GM23338 (cell line): ENCODE data around the gene CDC42EP5. TPM values are rescaled to one million over a fixed set of nuclear protein-coding genes. Genes with fewer than 3 reads are reported as not detected.
A peak's percentile ranks its signal among the peaks of the same experiment; 100 is the strongest.

Experiments used
- ATAC-seq: fragments of 200-7000 bp; cut with Tn5 transposase; 3 replicates; pipeline ENCODE4 v1.9.1; 2020
- DNase-seq: peaks from one replicate; pipeline ENCODE4 v3.0.0-alpha.2; 2015; ENCODE audit warnings: low spot score
- H2AFZ ChIP-seq: fragments of 200-600 bp; sonication (generic); 2 replicates; pipeline ENCODE4 v1.8.0; 2016; ENCODE audit warnings: antibody characterized with exemption, mild to moderate bottlenecking, moderate library complexity
- H3F3A ChIP-seq: fragments of 200-600 bp; sonication (generic); replicated peaks from 2 replicates; pipeline ENCODE4 v1.8.0; 2017; ENCODE audit warnings: antibody characterized with exemption, mixed run types, low read depth
- H3K27ac ChIP-seq: fragments of 200-600 bp; sonication (generic); 2 replicates; pipeline ENCODE4 v1.6.1; 2016; ENCODE audit warnings: low read depth
- H3K27me3 ChIP-seq: fragments of 200-600 bp; sonication (generic); 2 replicates; pipeline ENCODE4 v1.8.0; 2016; ENCODE audit warnings: mild to moderate bottlenecking, mixed run types, moderate library complexity; ENCODE audit not compliant: insufficient read depth
- H3K36me3 ChIP-seq: fragments of 200-600 bp; sonication (generic); 2 replicates; pipeline ENCODE4 v1.8.0; 2016; ENCODE audit warnings: mild to moderate bottlenecking; ENCODE audit not compliant: insufficient read depth
- H3K4me1 ChIP-seq: fragments of 200-600 bp; sonication (generic); 2 replicates; pipeline ENCODE4 v1.8.0; 2016; ENCODE audit warnings: mild to moderate bottlenecking, moderate library complexity; ENCODE audit not compliant: insufficient read depth
- H3K4me2 ChIP-seq: fragments of 200-600 bp; sonication (generic); 2 replicates; pipeline ENCODE4 v1.7.1; 2017; ENCODE audit warnings: mixed run types
- H3K4me3 ChIP-seq: fragments of 200-600 bp; sonication (generic); 2 replicates; pipeline ENCODE4 v1.6.1; 2016; ENCODE audit warnings: mixed run types
- H3K79me2 ChIP-seq: fragments of 200-600 bp; sonication (generic); replicated peaks from 2 replicates; pipeline ENCODE4 v1.8.0; 2017; ENCODE audit warnings: mild to moderate bottlenecking; ENCODE audit not compliant: insufficient read depth
- H3K9me2 ChIP-seq: fragments of 200-600 bp; sonication (generic); 2 replicates; pipeline ENCODE4 v1.8.0; 2017; ENCODE audit not compliant: insufficient read depth
- H4K20me1 ChIP-seq: fragments of 200-600 bp; sonication (generic); replicated peaks from 2 replicates; pipeline ENCODE4 v1.8.0; 2017; ENCODE audit warnings: mild to moderate bottlenecking; ENCODE audit not compliant: insufficient read depth
- H3K27ac Mint-ChIP-seq: 2 replicates; pipeline ENCODE4 v1.8.0; 2020; ENCODE audit warnings: inconsistent platforms, mild to moderate bottlenecking, moderate library complexity, mixed read lengths
- H3K27me3 Mint-ChIP-seq: 3 replicates; pipeline ENCODE4 v1.8.0; 2022; ENCODE audit warnings: low read depth, mild to moderate bottlenecking, moderate library complexity, mixed read lengths, inconsistent platforms; ENCODE audit not compliant: insufficient read depth, poor library complexity
- H3K36me3 Mint-ChIP-seq: 3 replicates; pipeline ENCODE4 v1.8.0; 2021; ENCODE audit warnings: low read depth, mild to moderate bottlenecking, inconsistent platforms, moderate library complexity, mixed read lengths
- H3K4me1 Mint-ChIP-seq: 3 replicates; pipeline ENCODE4 v1.8.0; 2020; ENCODE audit warnings: mild to moderate bottlenecking, inconsistent platforms, mixed read lengths
- H3K4me3 Mint-ChIP-seq: 3 replicates; pipeline ENCODE4 v1.8.0; 2021; ENCODE audit warnings: moderate library complexity, mild to moderate bottlenecking, inconsistent platforms, mixed read lengths
- H3K9me3 Mint-ChIP-seq: 3 replicates; pipeline ENCODE4 v1.8.0; 2020; ENCODE audit warnings: moderate library complexity, mild to moderate bottlenecking, inconsistent platforms, mixed read lengths
- CREB1 ChIP-seq: fragments of 250-450 bp; sonication (Bioruptor Pico); IDR thresholded peaks from 2 replicates; pipeline ENCODE4 v1.5.0; 2020; ENCODE audit warnings: low read depth, mild to moderate bottlenecking, moderate library complexity
- EZH2 ChIP-seq: fragments of 200-600 bp; sonication (generic); IDR thresholded peaks from one replicate; pipeline ENCODE4 v1.8.0; 2017; ENCODE audit warnings: antibody characterized with exemption, mild to moderate bottlenecking, low read depth; ENCODE audit not compliant: unreplicated experiment
- EZH2phosphoT487 ChIP-seq: fragments of 200-600 bp; sonication (generic); IDR thresholded peaks from one replicate; pipeline ENCODE4 v1.8.1; 2018; ENCODE audit warnings: antibody characterized with exemption; ENCODE audit not compliant: unreplicated experiment
- JUNB ChIP-seq: IDR thresholded peaks from one replicate; pipeline ENCODE4 v1.6.1; 2016; ENCODE audit warnings: antibody characterized with exemption; ENCODE audit not compliant: unreplicated experiment
- NANOG ChIP-seq: IDR thresholded peaks from 2 replicates; pipeline ENCODE4 v1.6.1; 2016; ENCODE audit warnings: antibody characterized with exemption, borderline replicate concordance
- POLR2AphosphoS5 ChIP-seq: IDR thresholded peaks from 2 replicates; pipeline ENCODE4 v1.6.1; 2016; ENCODE audit warnings: antibody characterized with exemption, low read depth
- STAT1 ChIP-seq: IDR thresholded peaks from one replicate; pipeline ENCODE4 v1.6.1; 2016; ENCODE audit warnings: antibody characterized with exemption; ENCODE audit not compliant: unreplicated experiment
- ZNF114 ChIP-seq: fragments of 250-450 bp; sonication (Bioruptor Pico); IDR thresholded peaks from 2 replicates; pipeline ENCODE4 v1.5.0; 2020; ENCODE audit warnings: mild to moderate bottlenecking, moderate library complexity
- ZNF331 ChIP-seq: fragments of 250-450 bp; sonication (Bioruptor Pico); IDR thresholded peaks from 2 replicates; pipeline ENCODE4 v1.5.0; 2020; ENCODE audit warnings: low read depth, mild to moderate bottlenecking, moderate library complexity
- polyA plus RNA-seq: library from polyadenylated mRNA; unstranded; fragments of >200 nt; fragmentation: Nextera tagmentation; extraction: Ambion mirVana; gene quantifications from 2 replicates; pipeline ENCODE4 v1.2.1, GENCODE V29; 2016
- total RNA-seq: library from RNA; depleted of rRNA; stranded (reverse); fragments of >200 nt; shearing (Covaris generic); gene quantifications from 2 replicates; pipeline ENCODE4 v1.2.3, GENCODE V29; 2014
- TF ChIP-seq, protein P1 (sequence below): IDR thresholded peaks from 2 replicates; pipeline ENCODE4 v1.6.1; 2016; ENCODE audit warnings: antibody characterized with exemption
- TF ChIP-seq, protein P2 (sequence below), 2 experiments: fragments of 200-600 bp in 1 of 2; sonication (generic) in 1 of 2; conservative IDR thresholded peaks; 2 replicates each; pipeline versions ENCODE4 v1.5.1 to v1.6.1; 2016 to 2017; ENCODE audit warnings: antibody characterized with exemption in 2 of 2, low read depth in 2 of 2, mild to moderate bottlenecking in 2 of 2, moderate library complexity in 1 of 2

Gene CDC42EP5
- total and polyA plus RNA-seq, 2 experiments from 2014 or later: 1.4 to 3.4 TPM

DNA sequence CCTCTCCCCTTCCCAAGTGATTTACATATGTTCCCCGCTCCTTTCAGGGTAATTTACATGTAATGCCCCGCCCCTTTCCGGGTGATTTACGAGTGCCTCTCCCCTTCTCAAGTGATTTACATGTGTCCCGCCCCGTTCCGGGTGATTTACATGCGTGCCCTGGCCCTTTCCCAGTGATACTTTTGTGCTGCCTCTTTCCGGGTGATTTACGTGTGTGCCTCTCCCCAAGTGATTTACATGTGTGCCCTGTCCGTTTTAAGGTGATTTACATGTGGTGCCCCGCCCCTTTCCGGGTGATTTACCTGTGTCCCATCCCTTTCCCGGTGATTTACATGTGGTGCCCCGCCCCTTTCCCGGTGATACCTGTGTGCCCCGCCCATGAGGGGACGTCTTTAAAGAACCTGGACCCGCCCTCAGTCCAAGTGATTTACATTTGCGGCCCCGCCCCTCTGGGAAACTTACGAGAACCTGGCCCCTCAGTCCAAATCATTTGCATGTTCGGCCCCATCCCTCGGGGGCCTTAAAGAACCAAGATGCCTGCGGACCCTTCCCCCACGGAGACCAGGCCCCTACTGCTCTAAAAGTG is 9.0 kb downstream of the CDC42EP5 start:
- Histone ChIP-seq H3F3A (peaks cover 9% of the 10 kb centered on the region; the same call in 1 of the 2 replicates), H3K4me2 (peak overlapping the region; percentile 78), H3K79me2 (no peaks in the 10 kb centered on the region; the same call in 1 of the 2 replicates), H3K27me3 (peaks cover 16% of the 10 kb centered on the region), H3K4me3 (peak overlapping the region; percentile 58), H3K27ac (peak overlapping the region; percentile 96), H2AFZ (no peak overlapping the region), H3K9me2 (no peaks in the 10 kb centered on the region), H3K36me3 (no peaks in the 10 kb centered on the region), H3K4me1 (peaks cover 3% of the 10 kb centered on the region; the same call in 1 of the 2 replicates), H4K20me1 (no peaks in the 10 kb centered on the region; the same call in 1 of the 2 replicates)
- peaks cover 15% of the 10 kb centered on the region; the same call in 2 of the 3 replicates for H3K4me1 Mint-ChIP-seq
- peak; percentile 100 for DNase-seq
- no peak for TF ChIP-seq EZH2
- peak; percentile 43 for ATAC-seq
- H3K27me3 Mint-ChIP-seq: peaks cover 30% of the 10 kb centered on the region
- peaks cover 5% of the 10 kb centered on the region; the same call in 1 of the 3 replicates for H3K9me3 Mint-ChIP-seq
- H3K4me3 Mint-ChIP-seq: peak overlapping the region; percentile 81
- peaks cover 21% of the 10 kb centered on the region for H3K36me3 Mint-ChIP-seq
- peak overlapping the region; percentile 99 for H3K27ac Mint-ChIP-seq

DNA sequence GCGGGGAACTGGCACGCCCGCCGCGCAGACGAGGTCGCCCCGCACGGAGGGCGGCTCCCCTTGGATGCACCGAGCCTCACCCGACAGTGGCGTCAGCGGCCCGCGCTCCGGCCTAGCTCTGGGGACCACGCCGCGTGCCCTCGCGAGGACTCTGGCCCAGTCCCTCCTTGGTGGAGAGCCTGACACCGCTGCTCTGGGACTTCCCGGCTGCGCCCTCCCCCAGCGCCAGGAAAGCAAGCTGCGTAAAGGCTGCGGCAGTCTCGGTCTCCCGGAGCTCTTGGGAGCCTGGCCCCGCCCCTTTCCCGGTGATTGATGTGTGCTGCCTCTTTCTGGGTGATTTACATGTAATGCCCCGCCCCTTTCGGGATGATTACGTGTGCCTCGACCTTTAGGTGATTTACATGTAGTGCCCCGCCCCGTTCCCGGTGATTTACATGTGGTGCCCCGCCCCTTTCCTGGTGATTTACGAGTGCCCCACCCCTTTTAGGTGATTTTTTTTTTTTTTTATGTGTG is 9.5 kb downstream of the CDC42EP5 start, which contains the start of gene LENG9:
Gene LENG9, minus strand, starts transcription at position 248 of the 513 bp plus-strand sequence. CDS start 252 bp downstream, outside the sequence.
- H3K36me3 Mint-ChIP-seq: peaks cover 27% of the 10 kb centered on the region
- no peaks in the 10 kb centered on the region for H3K9me2 ChIP-seq
- peak within 1 kb of the TSS; percentile 98 for H3K4me2 ChIP-seq
- TF ChIP-seq POLR2AphosphoS5: peak; percentile 86
- peak; percentile 46 for TF ChIP-seq CREB1 (CRISPR knock-in tag)
- TF ChIP-seq JUNB: no peak
- peak within 1 kb of the TSS; percentile 81 for H3K4me3 Mint-ChIP-seq
- H3K36me3 ChIP-seq: no peaks in the 10 kb centered on the region; the same call in 1 of the 2 replicates
- H3K79me2 ChIP-seq: no peaks in the 10 kb centered on the region; the same call in 1 of the 2 replicates
- H3F3A ChIP-seq: peaks cover 9% of the 10 kb centered on the region; the same call in 1 of the 2 replicates
- ATAC-seq (peak; percentile 41), DNase-seq (peak; percentile 100)
- H4K20me1 ChIP-seq: peaks cover 2% of the 10 kb centered on the region; the same call in 1 of the 2 replicates
- H3K4me1 ChIP-seq: peaks cover 3% of the 10 kb centered on the region; the same call in 1 of the 2 replicates
- peaks cover 15% of the 10 kb centered on the region; the same call in 2 of the 3 replicates for H3K4me1 Mint-ChIP-seq
- H3K4me3 ChIP-seq: peak within 1 kb of the TSS; percentile 82
- peaks cover 5% of the 10 kb centered on the region; the same call in 1 of the 3 replicates for H3K9me3 Mint-ChIP-seq
- H3K27me3 ChIP-seq: peaks cover 13% of the 10 kb centered on the region
- peak within 1 kb of the TSS; percentile 96 for H3K27ac ChIP-seq
- H3K27ac Mint-ChIP-seq: peak within 1 kb of the TSS; percentile 99
- peaks cover 32% of the 10 kb centered on the region for H3K27me3 Mint-ChIP-seq
- H2AFZ ChIP-seq: no peak within 1 kb of the TSS; the same call in 1 of the 2 replicates

DNA sequence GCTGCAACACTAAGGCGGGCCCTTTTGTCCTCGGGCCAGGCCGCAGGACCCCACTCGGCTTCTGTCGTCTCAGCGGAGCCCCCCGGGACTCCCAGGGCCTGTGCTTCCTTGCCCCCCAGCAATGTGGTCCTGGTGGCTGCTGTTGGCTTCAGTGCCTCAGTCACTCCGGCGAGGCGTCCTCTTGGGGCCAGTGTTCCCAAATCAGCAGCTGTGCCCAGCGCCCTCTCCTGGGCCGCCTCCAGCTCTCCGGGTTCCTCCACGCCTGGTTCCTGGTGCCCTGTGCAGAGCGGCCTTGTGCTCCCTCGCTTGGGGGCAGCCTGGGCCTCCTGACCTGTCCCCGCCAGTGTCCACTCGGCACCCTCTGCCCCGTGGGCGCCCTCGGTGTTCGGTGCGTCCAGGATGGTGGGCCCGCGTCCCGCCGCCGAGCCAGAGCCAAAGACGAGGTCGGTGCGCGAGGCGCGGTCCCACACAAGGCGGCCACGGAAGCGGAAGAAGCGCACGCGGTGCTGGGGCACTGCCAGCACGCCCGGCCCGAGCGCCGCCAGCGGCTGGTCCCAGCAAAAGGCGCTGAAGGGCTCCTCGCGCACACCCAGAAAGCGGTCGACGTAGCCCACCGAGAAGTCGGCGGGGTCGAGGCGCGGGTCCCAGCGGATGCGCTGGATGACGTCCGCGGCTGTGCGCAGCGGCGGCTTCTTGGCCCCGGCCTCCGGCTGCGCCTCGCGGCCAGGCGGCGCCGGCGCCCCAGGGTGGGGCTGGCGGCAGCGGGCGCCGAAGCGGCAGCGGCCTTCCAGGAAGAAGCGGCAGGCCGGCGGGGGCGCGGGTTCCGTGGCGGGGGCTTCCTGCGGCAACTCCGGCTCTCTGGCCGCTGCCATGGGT is 10.2 kb downstream of the CDC42EP5 start:
- H3K27me3 ChIP-seq: peaks cover 13% of the 10 kb centered on the region
- H3K79me2 ChIP-seq: no peaks in the 10 kb centered on the region; the same call in 1 of the 2 replicates
- peak overlapping the region; percentile 98 for H3K4me2 ChIP-seq
- peak; percentile 47 for ATAC-seq
- H2AFZ ChIP-seq: no peak overlapping the region
- H3F3A ChIP-seq: peaks cover 9% of the 10 kb centered on the region; the same call in 1 of the 2 replicates
- Mint-ChIP-seq H3K4me1 (peaks cover 15% of the 10 kb centered on the region; the same call in 2 of the 3 replicates), H3K27ac (no peak overlapping the region), H3K4me3 (peak overlapping the region; percentile 81), H3K9me3 (peaks cover 5% of the 10 kb centered on the region; the same call in 1 of the 3 replicates), H3K27me3 (peaks cover 30% of the 10 kb centered on the region), H3K36me3 (peaks cover 34% of the 10 kb centered on the region)
- H3K4me1 ChIP-seq: peaks cover 3% of the 10 kb centered on the region; the same call in 1 of the 2 replicates
- peaks cover 4% of the 10 kb centered on the region for H3K36me3 ChIP-seq
- no peaks in the 10 kb centered on the region for H3K9me2 ChIP-seq
- DNase-seq: peak; percentile 81
- peak overlapping the region; percentile 72; the same call in 1 of the 2 replicates for H3K27ac ChIP-seq
- H3K4me3 ChIP-seq: peak overlapping the region; percentile 82
- H4K20me1 ChIP-seq: 0 out of 2 replicates have a peak, but pooled peaks cover 6% of the 10 kb centered on the region
- TF ChIP-seq POLR2AphosphoS5 (peak; percentile 78), EZH2phosphoT487 (no peak), ZNF114 (CRISPR knock-in tag) (no peak), ZNF331 (CRISPR knock-in tag) (no peak), NANOG (no peak), JUNB (no peak), STAT1 (no peak)
- TF ChIP-seq, protein P1, sequence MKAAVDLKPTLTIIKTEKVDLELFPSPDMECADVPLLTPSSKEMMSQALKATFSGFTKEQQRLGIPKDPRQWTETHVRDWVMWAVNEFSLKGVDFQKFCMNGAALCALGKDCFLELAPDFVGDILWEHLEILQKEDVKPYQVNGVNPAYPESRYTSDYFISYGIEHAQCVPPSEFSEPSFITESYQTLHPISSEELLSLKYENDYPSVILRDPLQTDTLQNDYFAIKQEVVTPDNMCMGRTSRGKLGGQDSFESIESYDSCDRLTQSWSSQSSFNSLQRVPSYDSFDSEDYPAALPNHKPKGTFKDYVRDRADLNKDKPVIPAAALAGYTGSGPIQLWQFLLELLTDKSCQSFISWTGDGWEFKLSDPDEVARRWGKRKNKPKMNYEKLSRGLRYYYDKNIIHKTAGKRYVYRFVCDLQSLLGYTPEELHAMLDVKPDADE: no peak
- TF ChIP-seq, protein P2, sequence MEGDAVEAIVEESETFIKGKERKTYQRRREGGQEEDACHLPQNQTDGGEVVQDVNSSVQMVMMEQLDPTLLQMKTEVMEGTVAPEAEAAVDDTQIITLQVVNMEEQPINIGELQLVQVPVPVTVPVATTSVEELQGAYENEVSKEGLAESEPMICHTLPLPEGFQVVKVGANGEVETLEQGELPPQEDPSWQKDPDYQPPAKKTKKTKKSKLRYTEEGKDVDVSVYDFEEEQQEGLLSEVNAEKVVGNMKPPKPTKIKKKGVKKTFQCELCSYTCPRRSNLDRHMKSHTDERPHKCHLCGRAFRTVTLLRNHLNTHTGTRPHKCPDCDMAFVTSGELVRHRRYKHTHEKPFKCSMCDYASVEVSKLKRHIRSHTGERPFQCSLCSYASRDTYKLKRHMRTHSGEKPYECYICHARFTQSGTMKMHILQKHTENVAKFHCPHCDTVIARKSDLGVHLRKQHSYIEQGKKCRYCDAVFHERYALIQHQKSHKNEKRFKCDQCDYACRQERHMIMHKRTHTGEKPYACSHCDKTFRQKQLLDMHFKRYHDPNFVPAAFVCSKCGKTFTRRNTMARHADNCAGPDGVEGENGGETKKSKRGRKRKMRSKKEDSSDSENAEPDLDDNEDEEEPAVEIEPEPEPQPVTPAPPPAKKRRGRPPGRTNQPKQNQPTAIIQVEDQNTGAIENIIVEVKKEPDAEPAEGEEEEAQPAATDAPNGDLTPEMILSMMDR (conservative IDR thresholded peaks at IDR 0.05; ENCODE audit: low read depth in 2 of 2): peak; percentile 46 to 65
